RWPE2 (cell line): ENCODE measurements around the gene BRICD5.
"Not testable (repeated sequence)": the region's sequence is repeated elsewhere in the genome, so short reads cannot be mapped to it uniquely, and the experiment has no call there.

ENCODE experiments used
- ATAC-seq: fragments of 200-7000 bp; cut with Tn5 transposase; 3 replicates; pipeline ENCODE4 v1.9.1; 2021; ENCODE audit warnings: low read depth
- DNase-seq: peaks from one replicate; pipeline ENCODE4 v3.0.0-alpha.2; 2020; ENCODE audit warnings: low spot score
- H3K27ac ChIP-seq: fragments of 450-650 bp; 2 replicates; pipeline ENCODE4 v1.5.1; 2017; ENCODE audit warnings: mild to moderate bottlenecking; ENCODE audit not compliant: poor library complexity, severe bottlenecking
- H3K27me3 ChIP-seq: fragments of 250-450 bp; sonication (Bioruptor Pico); 2 replicates; pipeline ENCODE4 v1.5.1; 2021; ENCODE audit warnings: mild to moderate bottlenecking, moderate library complexity; ENCODE audit not compliant: insufficient read depth, poor library complexity, severe bottlenecking
- H3K36me3 ChIP-seq: fragments of 250-450 bp; sonication (Bioruptor Pico); 2 replicates; pipeline ENCODE4 v1.5.1; 2020; ENCODE audit warnings: low read depth, mild to moderate bottlenecking, moderate library complexity
- H3K4me1 ChIP-seq: fragments of 250-450 bp; sonication (Bioruptor Pico); 2 replicates; pipeline ENCODE4 v1.5.1; 2021; ENCODE audit warnings: mild to moderate bottlenecking, moderate library complexity; ENCODE audit not compliant: insufficient read depth, poor library complexity, severe bottlenecking
- H3K4me3 ChIP-seq: fragments of 250-450 bp; sonication (Bioruptor Pico); 2 replicates; pipeline ENCODE4 v1.5.1; 2021; ENCODE audit warnings: mild to moderate bottlenecking, moderate library complexity; ENCODE audit not compliant: severe bottlenecking
- H3K9me3 ChIP-seq: fragments of 250-450 bp; sonication (Bioruptor Pico); 2 replicates; pipeline ENCODE4 v1.5.1; 2021; ENCODE audit warnings: mild to moderate bottlenecking, moderate library complexity; ENCODE audit not compliant: severe bottlenecking
- CTCF ChIP-seq: fragments of 450-650 bp; IDR thresholded peaks from one replicate; pipeline ENCODE4 v1.5.1; 2017; ENCODE audit warnings: mild to moderate bottlenecking, moderate library complexity; ENCODE audit not compliant: poor library complexity, severe bottlenecking

BRICD5 gene

GRCh38 chr16:2243031-2243528 is 32.4 kb upstream of the BRICD5 start:
- H3K27ac ChIP-seq: no peak overlapping the region
- peaks cover 59% of the 10 kb centered on the region for H3K36me3 ChIP-seq
- peaks cover under 1% of the 10 kb centered on the region for H3K27me3 ChIP-seq
- no peak overlapping the region for H3K4me3 ChIP-seq
- H3K4me1 ChIP-seq: no peaks in the 10 kb centered on the region
- ATAC-seq (no peak), DNase-seq (no peak)
- H3K9me3 ChIP-seq: no peaks in the 10 kb centered on the region
- no peak for TF ChIP-seq CTCF

DNA sequence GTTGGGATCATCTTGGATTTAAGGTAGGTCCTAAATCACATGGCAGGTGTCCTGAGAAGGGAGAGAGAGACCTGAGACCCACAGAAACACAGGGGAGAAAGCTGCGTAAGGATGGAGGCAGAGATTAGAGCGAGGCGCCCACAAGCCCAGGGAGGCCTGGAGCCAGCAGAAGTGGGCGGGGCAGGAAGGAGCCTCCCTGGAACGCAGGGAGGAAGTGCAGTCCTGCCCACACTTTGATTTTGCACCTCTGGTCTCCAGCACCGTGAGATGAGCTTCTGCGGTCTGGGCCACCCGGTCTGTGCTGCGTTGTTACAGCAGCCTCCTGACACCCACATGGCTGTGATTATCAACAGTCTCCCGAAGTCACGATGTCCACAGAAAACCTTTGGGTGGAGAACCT is 31.9 kb upstream of the BRICD5 start:
- peaks cover 57% of the 10 kb centered on the region for H3K36me3 ChIP-seq
- TF ChIP-seq CTCF: no peak
- H3K4me3 ChIP-seq: no peak overlapping the region
- H3K9me3 ChIP-seq: no peaks in the 10 kb centered on the region
- DNase-seq: no peak
- no peak overlapping the region for H3K27ac ChIP-seq
- H3K27me3 ChIP-seq: peaks cover 5% of the 10 kb centered on the region
- no peak for ATAC-seq
- no peaks in the 10 kb centered on the region for H3K4me1 ChIP-seq

GRCh38 chr16:2240331-2240730 is 29.7 kb upstream of the BRICD5 start:
- Histone ChIP-seq H3K27me3 (peaks cover 21% of the 10 kb centered on the region), H3K36me3 (peaks cover 38% of the 10 kb centered on the region)
- H3K9me3 ChIP-seq, DNase-seq, H3K4me3 ChIP-seq, H3K4me1 ChIP-seq, ATAC-seq, H3K27ac ChIP-seq: not testable (repeated sequence)

GRCh38 chr16:2238838-2239675 is 28.4 kb upstream of the BRICD5 start:
- TF ChIP-seq CTCF: no peak
- no peak overlapping the region for H3K4me3 ChIP-seq
- no peaks in the 10 kb centered on the region for H3K4me1 ChIP-seq
- peaks cover 21% of the 10 kb centered on the region for H3K27me3 ChIP-seq
- no peak for DNase-seq
- no peak overlapping the region for H3K27ac ChIP-seq
- peaks cover 29% of the 10 kb centered on the region for H3K36me3 ChIP-seq
- ATAC-seq: peak; percentile 8; the same call in 2 of the 3 replicates
- no peaks in the 10 kb centered on the region for H3K9me3 ChIP-seq

DNA sequence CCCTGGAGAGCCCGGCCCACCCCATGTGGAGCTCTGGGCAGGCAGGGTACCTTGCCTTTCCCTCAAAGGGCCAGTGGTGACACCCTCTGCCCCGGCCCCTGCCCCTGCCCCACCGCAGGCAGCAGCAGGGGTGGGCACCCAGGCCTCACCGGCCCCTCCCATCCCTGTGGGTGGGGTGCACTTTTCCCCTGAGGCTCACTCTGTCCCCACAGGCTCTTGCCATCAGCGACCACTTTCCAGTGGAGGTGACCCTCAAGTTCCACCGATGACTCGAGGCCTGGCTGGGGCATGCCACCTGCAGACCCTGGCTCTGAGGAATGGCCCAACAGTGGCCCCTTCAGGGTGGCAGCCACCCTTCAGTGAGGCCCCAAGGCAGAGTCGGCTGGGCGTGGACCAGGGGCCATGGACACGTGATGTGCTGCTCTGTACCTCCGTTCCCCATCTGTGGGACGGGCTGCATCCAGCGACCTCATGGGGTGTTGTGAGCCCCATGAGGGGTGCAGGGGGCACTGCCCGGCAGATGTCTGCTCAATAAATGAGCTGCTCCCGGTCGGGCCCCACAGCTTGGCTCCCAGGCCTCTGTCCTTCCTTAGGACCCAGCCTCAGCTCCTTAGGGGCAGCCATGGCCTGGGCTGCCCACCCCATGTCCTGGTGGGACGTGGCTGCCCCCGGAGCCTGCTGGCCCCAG is 27.6 kb upstream of the BRICD5 start:
- Histone ChIP-seq H3K27me3 (peaks cover 21% of the 10 kb centered on the region), H3K9me3 (no peaks in the 10 kb centered on the region), H3K4me3 (no peak overlapping the region), H3K4me1 (no peaks in the 10 kb centered on the region), H3K36me3 (peaks cover 21% of the 10 kb centered on the region), H3K27ac (no peak overlapping the region)
- no peak for TF ChIP-seq CTCF
- DNase-seq: peak; percentile 63
- no peak for ATAC-seq
